OCI-LY1 (cell line): ENCODE results near the gene ZFYVE26.

ENCODE experiments used
- EZH2 ChIP-seq: fragments of 200-600 bp; sonication (generic), shearing (Covaris generic); IDR thresholded peaks from 2 replicates; pipeline ENCODE4 v1.8.0; 2017; ENCODE audit warnings: borderline replicate concordance, mixed run types, mild to moderate bottlenecking, antibody characterized with exemption, low read length, moderate library complexity, mixed read lengths
- TF ChIP-seq, protein P1 (sequence below): fragments of 200-600 bp; sonication (generic), shearing (Covaris generic); IDR thresholded peaks from 2 replicates; pipeline ENCODE4 v1.5.1; 2017; ENCODE audit warnings: mild to moderate bottlenecking, antibody characterized with exemption, low read length, moderate library complexity, mixed read lengths

DNA sequence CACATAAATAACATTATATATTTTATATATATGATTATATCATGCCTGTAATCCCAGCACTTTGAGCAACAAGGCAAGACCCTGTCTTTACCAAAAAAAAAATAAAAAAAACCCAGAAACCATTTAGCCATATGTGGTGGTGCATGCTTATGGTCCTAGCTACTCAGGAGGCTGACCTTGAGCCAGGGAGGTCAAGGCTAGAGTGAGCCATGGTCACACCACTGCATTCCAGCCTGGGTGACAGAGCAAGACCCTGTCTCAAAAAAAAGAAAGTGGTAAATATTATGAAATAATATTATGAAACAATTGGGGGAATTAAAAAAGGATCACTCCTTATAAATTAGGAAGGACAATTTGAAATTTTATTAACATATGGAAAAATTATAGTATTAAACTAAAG is 19.2 kb upstream of the ZFYVE26 start:
- TF ChIP-seq, protein P1, sequence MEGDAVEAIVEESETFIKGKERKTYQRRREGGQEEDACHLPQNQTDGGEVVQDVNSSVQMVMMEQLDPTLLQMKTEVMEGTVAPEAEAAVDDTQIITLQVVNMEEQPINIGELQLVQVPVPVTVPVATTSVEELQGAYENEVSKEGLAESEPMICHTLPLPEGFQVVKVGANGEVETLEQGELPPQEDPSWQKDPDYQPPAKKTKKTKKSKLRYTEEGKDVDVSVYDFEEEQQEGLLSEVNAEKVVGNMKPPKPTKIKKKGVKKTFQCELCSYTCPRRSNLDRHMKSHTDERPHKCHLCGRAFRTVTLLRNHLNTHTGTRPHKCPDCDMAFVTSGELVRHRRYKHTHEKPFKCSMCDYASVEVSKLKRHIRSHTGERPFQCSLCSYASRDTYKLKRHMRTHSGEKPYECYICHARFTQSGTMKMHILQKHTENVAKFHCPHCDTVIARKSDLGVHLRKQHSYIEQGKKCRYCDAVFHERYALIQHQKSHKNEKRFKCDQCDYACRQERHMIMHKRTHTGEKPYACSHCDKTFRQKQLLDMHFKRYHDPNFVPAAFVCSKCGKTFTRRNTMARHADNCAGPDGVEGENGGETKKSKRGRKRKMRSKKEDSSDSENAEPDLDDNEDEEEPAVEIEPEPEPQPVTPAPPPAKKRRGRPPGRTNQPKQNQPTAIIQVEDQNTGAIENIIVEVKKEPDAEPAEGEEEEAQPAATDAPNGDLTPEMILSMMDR: no peak
- TF ChIP-seq EZH2: no peak
